ENCODE data around the gene AP2A2. TPM values are rescaled to one million over a fixed set of nuclear protein-coding genes. Genes with fewer than 3 reads are reported as not detected.

AP2A2 gene
- total RNA-seq, 1 experiment from 2014 or later = 39.4 TPM

DNA sequence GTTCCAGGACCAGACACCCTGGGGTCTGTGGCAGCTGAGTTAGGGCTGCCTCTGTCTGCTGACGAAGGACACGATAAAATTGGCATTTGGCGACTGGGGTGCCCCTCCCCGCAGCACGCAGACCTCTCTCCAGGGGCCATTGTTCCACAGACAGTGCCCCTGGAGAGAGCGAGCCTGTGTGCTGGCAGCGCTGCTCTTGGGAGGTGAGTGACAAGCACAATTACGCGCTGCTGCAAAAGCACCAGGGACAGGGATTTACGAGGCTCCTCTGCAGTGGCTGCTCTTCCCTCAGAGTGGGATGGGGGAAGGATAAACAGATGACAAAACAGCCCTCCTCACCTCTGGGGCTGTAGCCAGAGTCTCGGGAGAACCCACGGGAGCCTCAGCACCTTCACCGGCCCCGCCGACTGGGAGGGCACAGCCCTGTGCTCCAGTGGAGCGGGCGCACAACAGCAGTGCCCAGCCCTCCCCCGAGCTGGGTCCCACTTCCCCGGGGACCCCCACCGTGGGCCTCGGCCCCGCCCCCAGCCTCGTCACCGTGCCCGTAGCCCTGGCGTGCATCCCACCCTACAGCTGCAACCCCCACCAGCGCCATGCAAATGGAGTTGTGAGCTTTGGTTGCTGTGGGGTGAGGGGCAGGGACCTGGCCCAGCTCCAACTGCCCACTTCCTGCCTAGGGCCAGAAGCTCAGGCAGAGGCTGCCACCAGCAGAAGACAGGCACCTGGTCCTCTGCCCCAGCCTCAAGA lies 34.7 kb upstream of the AP2A2 start:
- H3K9me3 ChIP-seq (ENCODE audit: insufficient read depth, low read depth) = no peaks in the 10 kb centered on the region
- no peaks in the 10 kb centered on the region for H3K9me2 ChIP-seq (ENCODE audit: insufficient read depth)
- H3K79me2 ChIP-seq (ENCODE audit: low read depth) = no peaks in the 10 kb centered on the region
- no peak for TF ChIP-seq CTCF (conservative IDR thresholded peaks at IDR 0.05)
- no peak for TF ChIP-seq EZH2 (IDR thresholded peaks at IDR 0.05; ENCODE audit: low read depth)
- ChIA-PET POLR2A (ENCODE audit: unreplicated experiment) (no interaction called here), CTCF (interaction anchor here (0.9 kb wide), 1 partner anchor 161 kb away, joined by 5 read pairs; no protein-coding TSS in a partner anchor)
- H3K4me2 ChIP-seq = no peak overlapping the region
- no peaks in the 10 kb centered on the region for H3K36me3 ChIP-seq (ENCODE audit: low read depth)
- H3K27me3 ChIP-seq (ENCODE audit: insufficient read depth, low read depth) = no peaks in the 10 kb centered on the region
- no peaks in the 10 kb centered on the region for H3K4me1 ChIP-seq (replicated peaks; ENCODE audit: insufficient read depth)
- H3K27ac ChIP-seq = no peak overlapping the region
- H4K20me1 ChIP-seq (ENCODE audit: insufficient read depth) = no peaks in the 10 kb centered on the region
- no peak overlapping the region for H3K4me3 ChIP-seq
- H3F3A ChIP-seq (ENCODE audit: insufficient read depth, low read depth) = no peaks in the 10 kb centered on the region
- BruUV-seq (replicated peaks) = no TSS peak
- H2AFZ ChIP-seq = no peak overlapping the region
- no peak for DNase-seq
- intact Hi-C loops (cut with micrococcal nuclease; ENCODE audit: unreplicated experiment) = no loop called here

GRCh38 chr11:893008-893654 lies 32.5 kb upstream of the AP2A2 start:
- intact Hi-C loops (cut with micrococcal nuclease; ENCODE audit: unreplicated experiment) = no loop called here
- Histone ChIP-seq H3K27me3 (ENCODE audit: insufficient read depth, low read depth) (no peaks in the 10 kb centered on the region), H3K9me2 (ENCODE audit: insufficient read depth) (no peaks in the 10 kb centered on the region), H3K36me3 (ENCODE audit: low read depth) (no peaks in the 10 kb centered on the region), H3K4me2 (no peak overlapping the region), H3K9me3 (ENCODE audit: insufficient read depth, low read depth) (no peaks in the 10 kb centered on the region), H3F3A (ENCODE audit: insufficient read depth, low read depth) (no peaks in the 10 kb centered on the region), H2AFZ (no peak overlapping the region), H3K4me3 (no peak overlapping the region), H3K79me2 (ENCODE audit: low read depth) (no peaks in the 10 kb centered on the region), H3K4me1 (replicated peaks; ENCODE audit: insufficient read depth) (no peaks in the 10 kb centered on the region), H3K27ac (no peak overlapping the region), H4K20me1 (ENCODE audit: insufficient read depth) (no peaks in the 10 kb centered on the region)
- no TSS peak for BruUV-seq (replicated peaks)
- ChIA-PET POLR2A (ENCODE audit: unreplicated experiment) (no interaction called here), CTCF (no interaction called here)
- no peak for TF ChIP-seq CTCF (conservative IDR thresholded peaks at IDR 0.05)
- no peak for TF ChIP-seq EZH2 (IDR thresholded peaks at IDR 0.05; ENCODE audit: low read depth)
- DNase-seq = no peak

DNA sequence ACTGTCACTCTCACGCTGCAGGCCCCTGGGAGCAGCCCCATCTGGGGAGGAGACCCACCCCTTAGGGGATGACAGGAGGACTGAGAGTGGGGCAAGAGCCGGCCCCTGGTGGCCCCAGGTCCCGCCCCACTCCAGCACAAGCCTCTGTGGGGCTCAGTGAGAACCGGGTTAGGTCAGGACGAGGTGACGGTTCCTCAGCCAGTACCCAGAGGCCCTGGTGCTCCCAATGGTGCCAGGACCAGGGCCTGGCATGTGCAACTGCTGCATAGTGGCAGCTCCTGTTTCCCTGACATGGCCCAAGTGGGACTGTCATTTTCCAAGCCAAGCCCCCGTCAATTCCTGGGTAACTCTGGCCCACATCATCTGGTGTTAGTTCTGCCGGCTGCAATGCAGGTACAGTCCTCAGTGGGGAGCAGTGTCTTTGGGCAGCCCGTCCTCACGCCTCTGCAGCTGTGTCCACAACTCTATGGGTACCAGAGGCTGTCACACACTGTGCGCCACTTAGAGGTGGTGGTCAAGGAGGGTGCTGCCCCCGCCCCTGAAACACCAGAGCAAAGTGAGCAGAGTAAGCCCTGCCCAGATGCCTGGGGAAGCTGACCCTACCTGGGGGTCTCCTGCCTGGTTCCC lies 31.0 kb upstream of the AP2A2 start:
- TF ChIP-seq CTCF (conservative IDR thresholded peaks at IDR 0.05) = no peak
- no peak for TF ChIP-seq EZH2 (IDR thresholded peaks at IDR 0.05; ENCODE audit: low read depth)
- H3K27ac ChIP-seq = no peak overlapping the region
- H3K4me1 ChIP-seq (replicated peaks; ENCODE audit: insufficient read depth) = no peaks in the 10 kb centered on the region
- H3F3A ChIP-seq (ENCODE audit: insufficient read depth, low read depth) = no peaks in the 10 kb centered on the region
- no peak overlapping the region for H2AFZ ChIP-seq
- H3K9me2 ChIP-seq (ENCODE audit: insufficient read depth) = no peaks in the 10 kb centered on the region
- intact Hi-C loops (cut with micrococcal nuclease; ENCODE audit: unreplicated experiment) = no loop called here
- H3K79me2 ChIP-seq (ENCODE audit: low read depth) = no peaks in the 10 kb centered on the region
- H3K4me2 ChIP-seq = no peak overlapping the region
- H4K20me1 ChIP-seq (ENCODE audit: insufficient read depth) = no peaks in the 10 kb centered on the region
- ChIA-PET POLR2A (ENCODE audit: unreplicated experiment) (no interaction called here), CTCF (no interaction called here)
- BruUV-seq (replicated peaks) = no TSS peak
- no peaks in the 10 kb centered on the region for H3K36me3 ChIP-seq (ENCODE audit: low read depth)
- no peaks in the 10 kb centered on the region for H3K9me3 ChIP-seq (ENCODE audit: insufficient read depth, low read depth)
- no peaks in the 10 kb centered on the region for H3K27me3 ChIP-seq (ENCODE audit: insufficient read depth, low read depth)
- no peak for DNase-seq
- no peak overlapping the region for H3K4me3 ChIP-seq

Measured in PC-9 (cell line).